Fibroblast of the aortic adventitia (primary cell): ENCODE measurements around the gene IL21. TPM values are rescaled to one million over a fixed set of nuclear protein-coding genes. Genes with fewer than 3 reads are reported as not detected.
A peak's percentile ranks its signal among the peaks of the same experiment; 100 is the strongest.

Experiments used
- DNase-seq: peaks from one replicate; pipeline ENCODE4 v3.0.0-alpha.2; 2010; ENCODE audit warnings: low read depth
- H3K4me3 ChIP-seq: 2 replicates; pipeline ENCODE4 v1.5.1; 2011; ENCODE audit warnings: low read depth, mild to moderate bottlenecking, control low read depth, low read length, moderate library complexity
- CTCF ChIP-seq: IDR thresholded peaks from 2 replicates; pipeline ENCODE4 v1.5.1; 2011; ENCODE audit warnings: mild to moderate bottlenecking, low read length, control low read depth, inconsistent platforms; ENCODE audit not compliant: insufficient read depth
- total RNA-seq: library from RNA; depleted of rRNA; stranded (reverse); fragments of >200 nt; gene quantifications from 2 replicates; pipeline ENCODE4 v1.2.3, GENCODE V29; 2012; ENCODE audit warnings: low replicate concordance

The IL21 gene
- total RNA-seq, 1 donor, result not detected

GRCh38 chr4:122663814-122664610, 43.1 kb upstream of the IL21 start:
- TF ChIP-seq CTCF, result no peak
- peak; percentile 49 for DNase-seq
- H3K4me3 ChIP-seq, result no peak overlapping the region

- H3K4me3 ChIP-seq, result no peak overlapping the region
- no peak for DNase-seq
- no peak for TF ChIP-seq CTCF
Measured at GRCh38 chr4:122663291-122663690, 42.4 kb upstream of the IL21 start.

GRCh38 chr4:122662701-122663100, 41.8 kb upstream of the IL21 start:
- no peak for TF ChIP-seq CTCF
- no peak overlapping the region for H3K4me3 ChIP-seq
- no peak for DNase-seq

GRCh38 chr4:122661176-122662160, 40.6 kb upstream of the IL21 start:
- DNase-seq, result peak; percentile 36
- TF ChIP-seq CTCF, result no peak
- no peak overlapping the region for H3K4me3 ChIP-seq

GRCh38 chr4:122658818-122659295, 38.0 kb upstream of the IL21 start:
- no peak overlapping the region for H3K4me3 ChIP-seq
- no peak for TF ChIP-seq CTCF
- no peak for DNase-seq

- no peak for TF ChIP-seq CTCF
- no peak for DNase-seq
- no peak overlapping the region for H3K4me3 ChIP-seq
Measured at GRCh38 chr4:122658377-122658776, 37.5 kb upstream of the IL21 start.
